COR-L47 (cell line): ENCODE measurements around the gene ERVV-1.
A peak's percentile ranks its signal among the peaks of the same experiment; 100 is the strongest.
"Not testable (repeated sequence)": the region's sequence is repeated elsewhere in the genome, so short reads cannot be mapped to it uniquely, and the experiment has no call there.

Source experiments
- DNase-seq: peaks from one replicate; lab custom pipeline; 2025; lab: John Stamatoyannopoulos, UW

The ERVV-1 gene

GRCh38 chr19:53013621-53014020 lies at the start of gene ERVV-1:
Gene ERVV-1, plus strand, starts transcription at chr19:53013921. Its CDS starts 170 bp downstream, at chr19:53014091.
- no peak for DNase-seq

GRCh38 chr19:52967772-52968171 lies 45.9 kb upstream of the ERVV-1 start:
- DNase-seq: no peak

GRCh38 chr19:52981329-52981728 lies 32.4 kb upstream of the ERVV-1 start:
- DNase-seq: no peak

GRCh38 chr19:52983167-52983566 lies 30.6 kb upstream of the ERVV-1 start:
- not testable (repeated sequence) for DNase-seq

DNA sequence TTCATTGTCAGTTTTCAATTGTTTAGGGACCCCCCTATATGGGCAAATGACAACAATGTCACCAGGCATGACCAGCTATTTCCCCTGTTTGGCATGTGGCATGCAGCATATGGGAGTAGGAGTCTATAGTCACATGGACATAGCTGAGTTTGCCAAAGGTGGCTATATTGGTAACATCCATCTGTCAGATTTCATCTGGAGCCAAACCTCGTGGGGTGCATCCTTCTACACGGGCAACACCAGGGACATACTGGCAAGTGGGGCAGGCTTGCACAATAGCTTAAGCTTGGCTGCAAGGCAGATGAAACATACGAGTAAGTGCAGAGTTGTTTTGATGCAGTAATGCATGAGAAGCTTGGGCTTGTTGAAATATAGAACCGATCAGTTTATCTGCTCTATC lies 26.5 kb upstream of the ERVV-1 start:
- no peak for DNase-seq

DNA sequence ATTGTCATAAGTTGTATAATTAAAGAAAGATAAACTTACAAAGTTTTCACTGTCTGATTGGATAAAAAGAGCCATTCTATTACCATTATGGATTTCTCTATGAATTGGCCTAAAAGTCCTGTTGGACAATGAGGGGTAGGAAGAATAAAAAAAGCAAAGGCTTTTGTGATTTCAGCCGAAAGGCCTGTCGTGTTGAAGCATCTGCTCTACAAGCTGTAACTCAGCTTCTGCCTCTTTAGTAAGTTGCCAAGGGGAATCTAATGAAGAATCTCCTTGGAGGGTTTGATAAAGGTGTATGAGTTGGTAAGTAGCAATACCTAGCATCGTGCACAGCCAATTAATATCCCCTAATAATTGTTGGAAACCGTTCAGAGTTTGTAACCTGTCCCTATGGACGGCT lies 25.2 kb upstream of the ERVV-1 start:
- no peak for DNase-seq

DNA sequence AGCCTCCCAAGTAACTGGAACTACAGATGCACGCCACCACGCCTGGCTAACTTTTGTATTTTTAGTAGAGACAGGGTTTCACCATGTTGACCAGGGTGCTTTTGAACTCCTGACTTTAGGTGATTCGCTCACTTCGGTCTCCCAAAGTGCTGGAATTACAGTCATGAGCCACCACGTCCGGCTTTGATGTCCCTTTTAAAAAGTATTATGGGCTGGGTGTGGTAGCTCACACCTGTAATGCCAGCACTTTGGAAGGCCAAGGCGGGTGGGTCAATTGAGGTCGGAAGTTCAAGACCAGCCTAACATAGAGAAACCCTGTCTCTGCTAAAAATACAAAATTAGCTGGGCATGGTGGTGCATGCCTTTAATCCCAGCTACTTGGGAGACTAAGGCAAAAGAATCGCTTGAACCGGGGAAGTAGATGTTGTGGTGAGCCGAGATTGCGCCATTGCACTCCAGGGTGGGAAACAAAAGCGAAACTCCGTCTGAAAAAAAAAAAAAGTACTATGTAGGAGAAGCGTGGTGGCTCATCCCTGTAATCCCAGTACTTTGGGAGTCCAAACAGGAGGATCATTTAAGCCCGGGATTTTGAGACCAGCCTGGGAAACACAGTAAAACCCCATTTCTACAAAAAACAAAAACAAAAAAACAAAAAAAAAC lies 22.8 kb upstream of the ERVV-1 start:
- no peak for DNase-seq

DNA sequence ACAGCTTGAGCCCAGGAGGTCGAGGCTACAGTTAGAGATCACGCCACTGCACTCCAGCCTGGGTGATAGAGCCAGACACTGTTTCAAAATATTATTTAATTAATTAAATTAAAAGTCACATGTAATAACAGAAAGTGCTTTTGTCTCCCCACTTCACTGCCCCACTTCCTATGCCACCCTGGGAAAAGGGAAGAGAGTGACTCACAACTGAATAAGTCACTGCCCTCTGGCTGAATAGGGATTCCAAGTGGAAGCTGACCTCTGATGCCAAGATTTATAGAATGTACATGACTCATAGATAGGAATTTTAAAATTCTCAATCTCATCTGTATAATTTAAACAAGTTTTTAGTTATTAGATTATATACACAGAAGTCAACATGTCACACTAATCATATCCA lies 22.2 kb upstream of the ERVV-1 start:
- DNase-seq: no peak

GRCh38 chr19:52992109-52993004 lies 21.4 kb upstream of the ERVV-1 start:
- DNase-seq: no peak

GRCh38 chr19:52993342-52994178 lies 20.2 kb upstream of the ERVV-1 start:
- DNase-seq: peak; percentile 35

DNA sequence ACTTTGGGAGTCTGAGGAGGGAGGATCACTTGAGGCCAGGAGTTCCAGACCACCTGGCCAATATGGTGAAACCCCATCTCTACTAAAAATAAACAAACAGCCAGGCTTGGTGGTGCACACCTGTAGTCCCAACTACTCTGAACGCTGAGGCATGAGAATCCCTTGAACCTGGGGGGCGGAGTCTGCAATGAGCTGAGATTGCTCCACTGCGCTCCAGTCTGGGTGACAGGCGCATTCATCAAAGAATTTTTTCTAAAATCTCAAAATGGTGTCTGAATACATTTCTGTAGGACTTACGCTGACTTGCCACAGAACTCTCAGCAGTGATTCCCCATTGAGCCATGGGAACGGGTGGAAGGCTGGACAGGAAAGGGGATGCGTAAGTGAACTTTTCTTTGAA lies 18.0 kb upstream of the ERVV-1 start:
- no peak for DNase-seq

- no peak for DNase-seq
Observed at GRCh38 chr19:52997975-52998374, 15.7 kb upstream of the ERVV-1 start.

- no peak for DNase-seq
Observed at GRCh38 chr19:53002479-53002878, 11.2 kb upstream of the ERVV-1 start.

DNA sequence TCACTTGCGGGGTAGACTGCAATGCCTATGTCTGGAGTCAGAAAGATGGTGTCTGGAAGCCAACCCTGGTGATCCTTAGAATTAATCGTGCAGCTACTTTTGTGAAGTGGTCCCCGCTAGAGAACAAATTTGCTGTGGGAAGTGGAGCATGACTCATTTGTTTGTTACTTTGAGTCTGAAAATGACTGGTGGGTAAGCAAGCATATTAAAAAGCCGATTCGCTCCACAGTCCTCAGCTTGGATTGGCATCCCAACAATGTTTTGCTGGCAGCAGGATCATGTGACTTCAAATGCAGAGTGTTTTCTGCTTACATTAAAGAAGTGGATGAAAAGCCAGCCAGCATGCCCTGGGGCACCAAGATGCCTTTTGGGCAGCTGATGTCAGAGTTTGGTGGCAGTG lies 9.5 kb upstream of the ERVV-1 start:
- DNase-seq: no peak

- no peak for DNase-seq
Observed at GRCh38 chr19:53007200-53007599, 6.5 kb upstream of the ERVV-1 start.

DNA sequence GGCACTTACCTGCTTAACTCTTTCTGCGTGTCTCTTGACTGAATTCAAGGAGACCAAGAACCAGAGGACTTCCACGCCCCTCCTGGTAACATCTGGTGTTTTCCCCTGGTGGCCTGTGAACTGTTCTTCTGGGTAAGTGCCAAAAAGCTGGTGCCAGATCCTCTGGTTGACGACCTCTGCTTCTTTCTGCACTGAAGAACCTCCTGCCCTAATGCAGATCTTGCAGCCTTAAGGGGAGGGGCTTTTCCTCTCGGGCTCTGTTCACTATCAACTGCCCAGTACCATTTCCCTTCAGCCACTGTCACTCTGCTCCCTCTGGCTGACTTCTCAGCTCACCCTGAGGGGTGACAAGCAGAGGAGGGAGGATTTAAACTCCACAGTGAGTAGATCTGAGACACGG lies 6.1 kb upstream of the ERVV-1 start:
- no peak for DNase-seq

- DNase-seq: no peak
Observed at GRCh38 chr19:53008061-53008778, 5.5 kb upstream of the ERVV-1 start.

GRCh38 chr19:53010494-53010893 lies 3.2 kb upstream of the ERVV-1 start:
- DNase-seq: no peak

GRCh38 chr19:53012006-53012405 lies 1.7 kb upstream of the ERVV-1 start:
- no peak for DNase-seq

DNA sequence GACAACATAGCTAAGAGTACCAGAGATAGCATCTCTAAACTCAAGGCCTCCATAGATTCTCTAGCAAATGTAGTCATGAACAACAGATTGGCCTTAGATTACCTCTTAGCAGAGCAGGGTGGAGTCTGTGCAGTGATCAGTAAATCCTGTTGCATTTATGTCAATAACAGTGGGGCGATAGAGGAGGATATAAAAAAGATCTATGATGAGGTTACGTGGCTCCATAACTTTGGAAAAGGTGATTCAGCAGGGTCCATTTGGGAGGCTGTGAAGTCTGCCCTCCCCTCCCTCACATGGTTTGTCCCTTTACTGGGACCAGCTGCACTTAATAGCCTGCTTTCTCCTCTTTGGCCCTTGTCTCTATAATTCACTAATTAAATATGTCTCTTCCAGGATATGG lies 1.4 kb downstream of the ERVV-1 start:
- DNase-seq: no peak

- no peak for DNase-seq
Observed at GRCh38 chr19:53015730-53016129, 2.0 kb downstream of the ERVV-1 start.

- no peak for DNase-seq
Observed at GRCh38 chr19:53019684-53020083, 6.0 kb downstream of the ERVV-1 start.
